GM10266 (cell line): Measurements from ENCODE around the gene LPIN2.
A peak's percentile ranks its signal among the peaks of the same experiment; 100 is the strongest.

Experiments
- DNase-seq: peaks from one replicate; pipeline ENCODE4 v3.0.0; 2012; ENCODE audit errors: extremely low spot score
- CTCF ChIP-seq: IDR thresholded peaks from 2 replicates; pipeline ENCODE4 v1.5.1; 2012; ENCODE audit warnings: mild to moderate bottlenecking, low read depth; ENCODE audit not compliant: control insufficient read depth, insufficient read depth; ENCODE audit errors: missing control alignments

The LPIN2 gene

GRCh38 chr18:2970772-2971659 lies 41.9 kb downstream of the LPIN2 start:
- TF ChIP-seq CTCF, result peak; percentile 6
- no peak for DNase-seq

DNA sequence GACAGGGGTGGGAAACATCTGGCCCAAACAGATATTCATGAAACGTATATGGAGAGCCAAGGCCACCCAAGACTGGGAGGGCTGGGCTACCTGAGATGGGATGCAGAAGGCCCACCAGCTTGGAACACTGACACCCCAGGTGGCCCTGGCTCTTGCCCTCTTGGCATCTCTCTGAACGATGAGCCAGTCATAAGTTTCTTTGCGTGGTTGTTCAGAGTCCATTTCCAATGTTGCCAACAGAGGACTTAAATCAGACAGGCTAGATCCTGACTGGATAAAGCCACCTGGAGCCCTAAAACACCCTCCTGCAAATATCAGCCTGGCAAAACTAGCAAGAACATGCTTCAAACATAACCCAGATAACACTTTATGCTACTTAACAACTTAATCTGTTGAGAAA lies 42.6 kb downstream of the LPIN2 start:
- DNase-seq, result no peak
- no peak for TF ChIP-seq CTCF

GRCh38 chr18:2969695-2970094 lies 43.2 kb downstream of the LPIN2 start:
- DNase-seq, result no peak
- no peak for TF ChIP-seq CTCF

DNA sequence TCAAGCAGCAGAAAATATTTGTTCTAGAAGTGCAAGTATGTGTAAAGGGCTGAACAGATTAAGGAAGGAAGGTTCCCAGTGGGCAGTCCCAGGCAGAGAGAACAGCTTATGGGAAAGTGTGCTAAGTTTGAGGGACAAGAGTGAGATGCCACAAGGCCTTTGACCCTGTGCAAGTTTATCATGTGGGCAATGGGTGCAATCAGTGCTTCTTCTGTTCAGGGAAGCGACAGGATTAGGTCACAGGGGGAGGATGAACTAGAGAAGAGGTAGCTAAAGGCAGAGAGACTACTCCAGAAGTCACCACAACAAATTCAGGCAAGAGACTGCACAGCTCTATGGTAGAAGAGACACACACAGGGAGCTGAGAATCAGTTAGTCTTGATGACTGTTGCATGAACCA lies 44.3 kb downstream of the LPIN2 start:
- no peak for DNase-seq
- TF ChIP-seq CTCF, result no peak

- DNase-seq, result no peak
- TF ChIP-seq CTCF, result no peak
Observed at GRCh38 chr18:2967820-2968219, 45.1 kb downstream of the LPIN2 start.

DNA sequence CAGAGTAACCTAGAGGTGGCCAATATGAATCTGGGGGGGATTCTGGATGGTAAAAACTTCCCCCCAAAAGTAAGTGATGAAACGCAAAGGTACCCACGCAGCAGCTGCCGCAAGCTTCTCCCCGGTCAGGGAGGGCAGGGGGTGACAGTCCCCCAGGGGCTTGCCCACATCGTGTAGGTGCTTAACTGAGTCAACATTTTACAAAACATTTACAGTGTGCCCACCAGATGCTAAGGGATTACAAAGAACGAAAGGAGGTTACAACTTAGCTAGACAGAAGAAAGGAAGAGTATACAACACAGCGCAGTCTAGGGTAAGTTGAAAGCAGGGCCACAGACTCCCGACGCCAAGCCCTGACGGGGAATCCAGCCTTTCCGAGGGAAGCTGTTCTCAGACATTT lies 45.6 kb downstream of the LPIN2 start:
- DNase-seq, result no peak
- no peak for TF ChIP-seq CTCF

- DNase-seq, result no peak
- no peak for TF ChIP-seq CTCF
Observed at GRCh38 chr18:2966560-2966959, 46.4 kb downstream of the LPIN2 start.
